GM23338 (cell line): Measurements from ENCODE around the gene GPX8. TPM values are rescaled to one million over a fixed set of nuclear protein-coding genes. Genes with fewer than 3 reads are reported as not detected.

Experiments
- ATAC-seq: fragments of 200-7000 bp; cut with Tn5 transposase; 3 replicates; pipeline ENCODE4 v1.9.1; 2020
- DNase-seq: peaks from one replicate; pipeline ENCODE4 v3.0.0-alpha.2; 2015; ENCODE audit warnings: low spot score
- H2AFZ ChIP-seq: fragments of 200-600 bp; sonication (generic); 2 replicates; pipeline ENCODE4 v1.8.0; 2016; ENCODE audit warnings: antibody characterized with exemption, mild to moderate bottlenecking, moderate library complexity
- H3F3A ChIP-seq: fragments of 200-600 bp; sonication (generic); replicated peaks from 2 replicates; pipeline ENCODE4 v1.8.0; 2017; ENCODE audit warnings: antibody characterized with exemption, mixed run types, low read depth
- H3K27ac ChIP-seq: fragments of 200-600 bp; sonication (generic); 2 replicates; pipeline ENCODE4 v1.6.1; 2016; ENCODE audit warnings: low read depth
- H3K27me3 ChIP-seq: fragments of 200-600 bp; sonication (generic); 2 replicates; pipeline ENCODE4 v1.8.0; 2016; ENCODE audit warnings: mild to moderate bottlenecking, mixed run types, moderate library complexity; ENCODE audit not compliant: insufficient read depth
- H3K36me3 ChIP-seq: fragments of 200-600 bp; sonication (generic); 2 replicates; pipeline ENCODE4 v1.8.0; 2016; ENCODE audit warnings: mild to moderate bottlenecking; ENCODE audit not compliant: insufficient read depth
- H3K4me1 ChIP-seq: fragments of 200-600 bp; sonication (generic); 2 replicates; pipeline ENCODE4 v1.8.0; 2016; ENCODE audit warnings: mild to moderate bottlenecking, moderate library complexity; ENCODE audit not compliant: insufficient read depth
- H3K4me2 ChIP-seq: fragments of 200-600 bp; sonication (generic); 2 replicates; pipeline ENCODE4 v1.7.1; 2017; ENCODE audit warnings: mixed run types
- H3K4me3 ChIP-seq: fragments of 200-600 bp; sonication (generic); 2 replicates; pipeline ENCODE4 v1.6.1; 2016; ENCODE audit warnings: mixed run types
- H3K79me2 ChIP-seq: fragments of 200-600 bp; sonication (generic); replicated peaks from 2 replicates; pipeline ENCODE4 v1.8.0; 2017; ENCODE audit warnings: mild to moderate bottlenecking; ENCODE audit not compliant: insufficient read depth
- H3K9me2 ChIP-seq: fragments of 200-600 bp; sonication (generic); 2 replicates; pipeline ENCODE4 v1.8.0; 2017; ENCODE audit not compliant: insufficient read depth
- H4K20me1 ChIP-seq: fragments of 200-600 bp; sonication (generic); replicated peaks from 2 replicates; pipeline ENCODE4 v1.8.0; 2017; ENCODE audit warnings: mild to moderate bottlenecking; ENCODE audit not compliant: insufficient read depth
- H3K27ac Mint-ChIP-seq: 2 replicates; pipeline ENCODE4 v1.8.0; 2020; ENCODE audit warnings: inconsistent platforms, mild to moderate bottlenecking, moderate library complexity, mixed read lengths
- H3K27me3 Mint-ChIP-seq: 3 replicates; pipeline ENCODE4 v1.8.0; 2022; ENCODE audit warnings: low read depth, mild to moderate bottlenecking, moderate library complexity, mixed read lengths, inconsistent platforms; ENCODE audit not compliant: insufficient read depth, poor library complexity
- H3K36me3 Mint-ChIP-seq: 3 replicates; pipeline ENCODE4 v1.8.0; 2021; ENCODE audit warnings: low read depth, mild to moderate bottlenecking, inconsistent platforms, moderate library complexity, mixed read lengths
- H3K4me1 Mint-ChIP-seq: 3 replicates; pipeline ENCODE4 v1.8.0; 2020; ENCODE audit warnings: mild to moderate bottlenecking, inconsistent platforms, mixed read lengths
- H3K4me3 Mint-ChIP-seq: 3 replicates; pipeline ENCODE4 v1.8.0; 2021; ENCODE audit warnings: moderate library complexity, mild to moderate bottlenecking, inconsistent platforms, mixed read lengths
- H3K9me3 Mint-ChIP-seq: 3 replicates; pipeline ENCODE4 v1.8.0; 2020; ENCODE audit warnings: moderate library complexity, mild to moderate bottlenecking, inconsistent platforms, mixed read lengths
- CREB1 ChIP-seq: fragments of 250-450 bp; sonication (Bioruptor Pico); IDR thresholded peaks from 2 replicates; pipeline ENCODE4 v1.5.0; 2020; ENCODE audit warnings: low read depth, mild to moderate bottlenecking, moderate library complexity
- EZH2 ChIP-seq: fragments of 200-600 bp; sonication (generic); IDR thresholded peaks from one replicate; pipeline ENCODE4 v1.8.0; 2017; ENCODE audit warnings: antibody characterized with exemption, mild to moderate bottlenecking, low read depth; ENCODE audit not compliant: unreplicated experiment
- EZH2phosphoT487 ChIP-seq: fragments of 200-600 bp; sonication (generic); IDR thresholded peaks from one replicate; pipeline ENCODE4 v1.8.1; 2018; ENCODE audit warnings: antibody characterized with exemption; ENCODE audit not compliant: unreplicated experiment
- polyA plus RNA-seq: library from polyadenylated mRNA; unstranded; fragments of >200 nt; fragmentation: Nextera tagmentation; extraction: Ambion mirVana; gene quantifications from 2 replicates; pipeline ENCODE4 v1.2.1, GENCODE V29; 2016
- total RNA-seq: library from RNA; depleted of rRNA; stranded (reverse); fragments of >200 nt; shearing (Covaris generic); gene quantifications from 2 replicates; pipeline ENCODE4 v1.2.3, GENCODE V29; 2014
- TF ChIP-seq, protein P1 (sequence below): IDR thresholded peaks from 2 replicates; pipeline ENCODE4 v1.6.1; 2016; ENCODE audit warnings: antibody characterized with exemption
- TF ChIP-seq, protein P2 (sequence below): fragments of 250-450 bp; sonication (Bioruptor Pico); IDR thresholded peaks from 2 replicates; pipeline ENCODE4 v1.5.0; 2020; ENCODE audit warnings: mild to moderate bottlenecking, moderate library complexity

Gene GPX8
- total and polyA plus RNA-seq, 2 experiments from 2014 or later, result 64.4 to 66.1 TPM

DNA sequence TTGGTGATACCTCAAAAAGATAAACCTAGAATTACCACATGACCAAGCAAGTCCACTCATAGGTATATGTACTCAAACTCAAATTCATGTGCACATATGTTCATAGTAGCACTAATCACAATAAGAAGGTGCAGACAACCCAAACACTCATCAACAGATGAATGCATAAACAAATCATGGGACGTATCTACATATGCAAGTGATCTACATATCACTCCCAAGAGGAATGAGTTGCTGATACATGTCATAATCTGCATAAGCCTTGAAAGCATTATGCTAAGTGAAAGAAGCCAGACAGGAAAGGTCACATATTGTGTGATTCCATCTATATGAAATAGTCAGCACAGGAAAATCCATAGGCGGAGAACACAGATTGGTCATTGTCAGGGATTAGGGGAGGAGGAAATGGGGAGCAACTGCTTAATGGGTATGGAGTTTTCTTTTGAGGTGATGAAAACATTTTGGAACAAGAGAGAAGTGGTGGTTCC lies 10.6 kb upstream of the GPX8 start:
- Mint-ChIP-seq H3K4me3 (no peak overlapping the region), H3K36me3 (no peaks in the 10 kb centered on the region), H3K9me3 (no peaks in the 10 kb centered on the region), H3K27me3 (peaks cover 6% of the 10 kb centered on the region), H3K4me1 (peaks cover 4% of the 10 kb centered on the region; the same call in 2 of the 3 replicates), H3K27ac (no peak overlapping the region)
- DNase-seq (no peak), ATAC-seq (no peak)
- H2AFZ ChIP-seq, result no peak overlapping the region
- no peaks in the 10 kb centered on the region for H3K4me1 ChIP-seq
- H3K27me3 ChIP-seq, result no peaks in the 10 kb centered on the region
- no peak for TF ChIP-seq EZH2phosphoT487
- TF ChIP-seq, protein P1, sequence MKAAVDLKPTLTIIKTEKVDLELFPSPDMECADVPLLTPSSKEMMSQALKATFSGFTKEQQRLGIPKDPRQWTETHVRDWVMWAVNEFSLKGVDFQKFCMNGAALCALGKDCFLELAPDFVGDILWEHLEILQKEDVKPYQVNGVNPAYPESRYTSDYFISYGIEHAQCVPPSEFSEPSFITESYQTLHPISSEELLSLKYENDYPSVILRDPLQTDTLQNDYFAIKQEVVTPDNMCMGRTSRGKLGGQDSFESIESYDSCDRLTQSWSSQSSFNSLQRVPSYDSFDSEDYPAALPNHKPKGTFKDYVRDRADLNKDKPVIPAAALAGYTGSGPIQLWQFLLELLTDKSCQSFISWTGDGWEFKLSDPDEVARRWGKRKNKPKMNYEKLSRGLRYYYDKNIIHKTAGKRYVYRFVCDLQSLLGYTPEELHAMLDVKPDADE, result no peak
- no peak for TF ChIP-seq EZH2
- TF ChIP-seq CREB1 (CRISPR knock-in tag), result no peak
- H3K9me2 ChIP-seq, result no peaks in the 10 kb centered on the region
- no peaks in the 10 kb centered on the region for H4K20me1 ChIP-seq
- no peaks in the 10 kb centered on the region for H3F3A ChIP-seq
- H3K4me2 ChIP-seq, result no peak overlapping the region
- H3K27ac ChIP-seq, result no peak overlapping the region
- H3K36me3 ChIP-seq, result no peaks in the 10 kb centered on the region
- no peaks in the 10 kb centered on the region for H3K79me2 ChIP-seq
- no peak overlapping the region for H3K4me3 ChIP-seq

DNA sequence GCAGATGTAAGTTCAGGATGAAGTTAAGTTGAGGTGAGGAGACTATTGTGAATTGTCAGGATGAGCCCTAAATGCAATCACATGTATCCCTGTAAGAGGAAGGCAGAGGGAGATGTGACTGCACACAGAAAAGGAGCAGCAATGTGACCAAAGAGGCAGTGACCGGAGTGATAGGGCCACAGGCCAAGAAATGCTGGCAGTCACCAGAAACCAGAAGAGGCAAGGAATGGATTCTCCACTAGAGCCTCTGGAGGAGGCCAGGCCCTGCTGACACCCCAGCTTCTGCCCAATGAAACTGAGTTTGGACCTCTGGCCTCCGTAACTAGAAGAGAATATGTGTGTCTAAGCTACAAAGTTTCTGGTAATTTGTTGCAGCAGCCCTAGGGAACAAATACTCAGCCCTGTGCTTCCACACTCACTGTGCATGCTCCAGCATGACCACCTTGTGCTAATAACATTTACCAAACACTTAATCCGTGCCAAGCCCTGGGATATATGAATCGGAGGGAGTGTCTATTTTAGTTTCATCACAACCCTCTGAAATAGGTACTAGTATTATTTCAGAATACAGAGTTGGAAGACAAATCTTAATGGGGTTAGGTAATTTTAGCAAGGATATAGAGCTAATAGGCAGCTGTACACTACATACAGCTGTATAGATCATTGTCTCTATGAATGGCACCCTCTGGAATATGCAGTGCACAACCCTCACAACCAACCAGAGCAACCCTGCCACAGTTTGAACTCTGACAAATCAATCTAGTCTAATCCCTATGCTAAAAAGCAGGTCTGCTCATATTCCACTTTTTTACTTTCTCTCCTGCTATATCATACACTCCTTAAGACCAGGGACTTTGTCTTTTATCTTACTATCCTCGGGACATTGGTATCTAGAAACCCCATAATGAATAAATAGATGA lies 7.8 kb upstream of the GPX8 start:
- peak overlapping the region; percentile 74; the same call in 1 of the 2 replicates for H2AFZ ChIP-seq
- TF ChIP-seq, protein P2, sequence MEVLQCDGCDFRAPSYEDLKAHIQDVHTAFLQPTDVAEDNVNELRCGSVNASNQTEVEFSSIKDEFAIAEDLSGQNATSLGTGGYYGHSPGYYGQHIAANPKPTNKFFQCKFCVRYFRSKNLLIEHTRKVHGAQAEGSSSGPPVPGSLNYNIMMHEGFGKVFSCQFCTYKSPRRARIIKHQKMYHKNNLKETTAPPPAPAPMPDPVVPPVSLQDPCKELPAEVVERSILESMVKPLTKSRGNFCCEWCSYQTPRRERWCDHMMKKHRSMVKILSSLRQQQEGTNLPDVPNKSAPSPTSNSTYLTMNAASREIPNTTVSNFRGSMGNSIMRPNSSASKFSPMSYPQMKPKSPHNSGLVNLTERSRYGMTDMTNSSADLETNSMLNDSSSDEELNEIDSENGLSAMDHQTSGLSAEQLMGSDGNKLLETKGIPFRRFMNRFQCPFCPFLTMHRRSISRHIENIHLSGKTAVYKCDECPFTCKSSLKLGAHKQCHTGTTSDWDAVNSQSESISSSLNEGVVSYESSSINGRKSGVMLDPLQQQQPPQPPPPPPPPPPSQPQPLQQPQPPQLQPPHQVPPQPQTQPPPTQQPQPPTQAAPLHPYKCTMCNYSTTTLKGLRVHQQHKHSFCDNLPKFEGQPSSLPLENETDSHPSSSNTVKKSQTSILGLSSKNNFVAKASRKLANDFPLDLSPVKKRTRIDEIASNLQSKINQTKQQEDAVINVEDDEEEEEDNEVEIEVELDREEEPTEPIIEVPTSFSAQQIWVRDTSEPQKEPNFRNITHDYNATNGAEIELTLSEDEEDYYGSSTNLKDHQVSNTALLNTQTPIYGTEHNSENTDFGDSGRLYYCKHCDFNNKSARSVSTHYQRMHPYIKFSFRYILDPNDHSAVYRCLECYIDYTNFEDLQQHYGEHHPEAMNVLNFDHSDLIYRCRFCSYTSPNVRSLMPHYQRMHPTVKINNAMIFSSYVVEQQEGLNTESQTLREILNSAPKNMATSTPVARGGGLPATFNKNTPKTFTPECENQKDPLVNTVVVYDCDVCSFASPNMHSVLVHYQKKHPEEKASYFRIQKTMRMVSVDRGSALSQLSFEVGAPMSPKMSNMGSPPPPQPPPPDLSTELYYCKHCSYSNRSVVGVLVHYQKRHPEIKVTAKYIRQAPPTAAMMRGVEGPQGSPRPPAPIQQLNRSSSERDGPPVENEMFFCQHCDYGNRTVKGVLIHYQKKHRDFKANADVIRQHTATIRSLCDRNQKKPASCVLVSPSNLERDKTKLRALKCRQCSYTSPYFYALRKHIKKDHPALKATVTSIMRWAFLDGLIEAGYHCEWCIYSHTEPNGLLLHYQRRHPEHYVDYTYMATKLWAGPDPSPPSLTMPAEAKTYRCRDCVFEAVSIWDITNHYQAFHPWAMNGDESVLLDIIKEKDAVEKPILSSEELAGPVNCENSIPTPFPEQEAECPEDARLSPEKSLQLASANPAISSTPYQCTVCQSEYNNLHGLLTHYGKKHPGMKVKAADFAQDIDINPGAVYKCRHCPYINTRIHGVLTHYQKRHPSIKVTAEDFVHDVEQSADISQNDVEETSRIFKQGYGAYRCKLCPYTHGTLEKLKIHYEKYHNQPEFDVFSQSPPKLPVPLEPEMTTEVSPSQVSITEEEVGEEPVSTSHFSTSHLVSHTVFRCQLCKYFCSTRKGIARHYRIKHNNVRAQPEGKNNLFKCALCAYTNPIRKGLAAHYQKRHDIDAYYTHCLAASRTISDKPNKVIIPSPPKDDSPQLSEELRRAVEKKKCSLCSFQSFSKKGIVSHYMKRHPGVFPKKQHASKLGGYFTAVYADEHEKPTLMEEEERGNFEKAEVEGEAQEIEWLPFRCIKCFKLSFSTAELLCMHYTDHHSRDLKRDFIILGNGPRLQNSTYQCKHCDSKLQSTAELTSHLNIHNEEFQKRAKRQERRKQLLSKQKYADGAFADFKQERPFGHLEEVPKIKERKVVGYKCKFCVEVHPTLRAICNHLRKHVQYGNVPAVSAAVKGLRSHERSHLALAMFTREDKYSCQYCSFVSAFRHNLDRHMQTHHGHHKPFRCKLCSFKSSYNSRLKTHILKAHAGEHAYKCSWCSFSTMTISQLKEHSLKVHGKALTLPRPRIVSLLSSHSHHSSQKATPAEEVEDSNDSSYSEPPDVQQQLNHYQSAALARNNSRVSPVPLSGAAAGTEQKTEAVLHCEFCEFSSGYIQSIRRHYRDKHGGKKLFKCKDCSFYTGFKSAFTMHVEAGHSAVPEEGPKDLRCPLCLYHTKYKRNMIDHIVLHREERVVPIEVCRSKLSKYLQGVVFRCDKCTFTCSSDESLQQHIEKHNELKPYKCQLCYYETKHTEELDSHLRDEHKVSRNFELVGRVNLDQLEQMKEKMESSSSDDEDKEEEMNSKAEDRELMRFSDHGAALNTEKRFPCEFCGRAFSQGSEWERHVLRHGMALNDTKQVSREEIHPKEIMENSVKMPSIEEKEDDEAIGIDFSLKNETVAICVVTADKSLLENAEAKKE (CRISPR knock-in tag), result no peak
- TF ChIP-seq EZH2phosphoT487, result no peak
- no peak overlapping the region for H3K27ac Mint-ChIP-seq

More for the DNA sequence above, 7.8 kb upstream of the GPX8 start:
- Histone ChIP-seq H3F3A (no peaks in the 10 kb centered on the region), H4K20me1 (no peaks in the 10 kb centered on the region), H3K4me1 (no peaks in the 10 kb centered on the region), H3K4me2 (no peak overlapping the region), H3K9me2 (no peaks in the 10 kb centered on the region), H3K79me2 (no peaks in the 10 kb centered on the region), H3K27me3 (no peaks in the 10 kb centered on the region), H3K4me3 (no peak overlapping the region), H3K27ac (no peak overlapping the region), H3K36me3 (no peaks in the 10 kb centered on the region)
- Mint-ChIP-seq H3K4me1 (no peaks in the 10 kb centered on the region), H3K9me3 (peaks cover 2% of the 10 kb centered on the region; the same call in 2 of the 3 replicates), H3K36me3 (no peaks in the 10 kb centered on the region), H3K4me3 (no peak overlapping the region), H3K27me3 (peaks cover 4% of the 10 kb centered on the region)
- ATAC-seq, result no peak
- no peak for DNase-seq
